ENCODE measurements around the gene MCTP1.
A peak's percentile ranks its signal among the peaks of the same experiment; 100 is the strongest.
"Not testable (repeated sequence)": the region's sequence is repeated elsewhere in the genome, so short reads cannot be mapped to it uniquely, and the experiment has no call there.

MCTP1 gene

GRCh38 chr5:94869921-94870320 lies 415.0 kb downstream of the MCTP1 start:
- DNase-seq (ENCODE audit: low spot score): no peak

- DNase-seq (ENCODE audit: low spot score): no peak
Measured at GRCh38 chr5:94863951-94864350, 420.9 kb downstream of the MCTP1 start.

GRCh38 chr5:94857111-94857510 lies 427.8 kb downstream of the MCTP1 start:
- DNase-seq (ENCODE audit: low spot score): no peak

GRCh38 chr5:94856257-94856800 lies 428.6 kb downstream of the MCTP1 start:
- no peak for DNase-seq (ENCODE audit: low spot score)

- DNase-seq (ENCODE audit: low spot score): no peak
Measured at GRCh38 chr5:94855543-94855942, 429.4 kb downstream of the MCTP1 start.

GRCh38 chr5:94853120-94853519 lies 431.8 kb downstream of the MCTP1 start:
- no peak for DNase-seq (ENCODE audit: low spot score)

GRCh38 chr5:94850960-94851359 lies 433.9 kb downstream of the MCTP1 start:
- DNase-seq (ENCODE audit: low spot score): no peak

GRCh38 chr5:94849821-94850736 lies 434.8 kb downstream of the MCTP1 start:
- peak; percentile 10 for DNase-seq (ENCODE audit: low spot score)

- no peak for DNase-seq (ENCODE audit: low spot score)
Measured at GRCh38 chr5:94849324-94849723, 435.6 kb downstream of the MCTP1 start.

- DNase-seq (ENCODE audit: low spot score): no peak
Measured at GRCh38 chr5:94847726-94848125, 437.2 kb downstream of the MCTP1 start.

GRCh38 chr5:94847019-94847418 lies 437.9 kb downstream of the MCTP1 start:
- DNase-seq (ENCODE audit: low spot score): no peak

GRCh38 chr5:94845696-94846095 lies 439.2 kb downstream of the MCTP1 start:
- not testable (repeated sequence) for DNase-seq (ENCODE audit: low spot score)

GRCh38 chr5:94841598-94842322 lies 443.1 kb downstream of the MCTP1 start:
- no peak for DNase-seq (ENCODE audit: low spot score)

GRCh38 chr5:94833851-94834250 lies 451.0 kb downstream of the MCTP1 start:
- DNase-seq (ENCODE audit: low spot score): no peak

GRCh38 chr5:94832685-94833084 lies 452.2 kb downstream of the MCTP1 start:
- no peak for DNase-seq (ENCODE audit: low spot score)

- no peak for DNase-seq (ENCODE audit: low spot score)
Measured at GRCh38 chr5:94830520-94830919, 454.4 kb downstream of the MCTP1 start.

GRCh38 chr5:94828222-94828621 lies 456.7 kb downstream of the MCTP1 start:
- not testable (repeated sequence) for DNase-seq (ENCODE audit: low spot score)

- no peak for DNase-seq (ENCODE audit: low spot score)
Measured at GRCh38 chr5:94820488-94820887, 464.4 kb downstream of the MCTP1 start.

- no peak for DNase-seq (ENCODE audit: low spot score)
Measured at GRCh38 chr5:94818904-94819303, 466.0 kb downstream of the MCTP1 start.

- no peak for DNase-seq (ENCODE audit: low spot score)
Measured at GRCh38 chr5:94815313-94816039, 469.4 kb downstream of the MCTP1 start.

GRCh38 chr5:94812232-94812631 lies 472.7 kb downstream of the MCTP1 start:
- DNase-seq (ENCODE audit: low spot score): no peak

- no peak for DNase-seq (ENCODE audit: low spot score)
Measured at GRCh38 chr5:94811331-94811730, 473.6 kb downstream of the MCTP1 start.
